HL-60 (cell line): ENCODE data around the gene CD7.

Experiments used
- DNase-seq, 2 experiments: peaks; one replicate each; pipeline ENCODE4 v3.0.0-alpha.2; 2010 to 2020; ENCODE audit warnings: low read depth in 1 of 2, low spot score in 1 of 2
- H3K27ac ChIP-seq: fragments of 250-450 bp; sonication (Bioruptor Pico); replicated peaks from 2 replicates; pipeline ENCODE4 v1.5.1; 2020; ENCODE audit warnings: mild to moderate bottlenecking, moderate library complexity
- H3K27me3 ChIP-seq: fragments of 250-450 bp; sonication (Bioruptor Pico); 2 replicates; pipeline ENCODE4 v1.5.1; 2021; ENCODE audit warnings: mild to moderate bottlenecking, moderate library complexity; ENCODE audit not compliant: insufficient read depth, poor library complexity, severe bottlenecking
- H3K4me3 ChIP-seq: replicated peaks from 2 replicates; pipeline ENCODE4 v1.5.1; 2011; ENCODE audit warnings: mild to moderate bottlenecking, control low read depth, low read length; ENCODE audit not compliant: insufficient read depth
- CTCF ChIP-seq: IDR thresholded peaks from one replicate; pipeline ENCODE4 v1.5.1; 2011; ENCODE audit warnings: low read length, control low read depth, inconsistent platforms; ENCODE audit not compliant: insufficient read depth
- GABPA ChIP-seq: IDR thresholded peaks from 2 replicates; pipeline ENCODE4 v1.6.1; 2012; ENCODE audit warnings: low read depth
- POLR2AphosphoS5 ChIP-seq: IDR thresholded peaks from 2 replicates; pipeline ENCODE4 v1.6.1; 2012; ENCODE audit warnings: low read depth
- REST ChIP-seq: IDR thresholded peaks from 2 replicates; pipeline ENCODE4 v1.6.1; 2012; ENCODE audit warnings: low read depth; ENCODE audit not compliant: insufficient replicate concordance
- SPI1 ChIP-seq: IDR thresholded peaks from 2 replicates; pipeline ENCODE4 v1.6.1; 2012; ENCODE audit warnings: low read depth, mild to moderate bottlenecking, borderline replicate concordance

CD7 gene

GRCh38 chr17:82269882-82270500 is 47.4 kb downstream of the CD7 start:
- no peak for TF ChIP-seq SPI1
- TF ChIP-seq CTCF, result no peak
- no peak for TF ChIP-seq GABPA
- TF ChIP-seq POLR2AphosphoS5, result no peak
- TF ChIP-seq REST, result no peak
- H3K27me3 ChIP-seq, result no peaks in the 10 kb centered on the region
- DNase-seq, result no peak
- H3K4me3 ChIP-seq, result no peak overlapping the region
- no peak overlapping the region for H3K27ac ChIP-seq

- no peak overlapping the region for H3K27ac ChIP-seq
Observed at GRCh38 chr17:82269138-82269881, 48.1 kb downstream of the CD7 start.

More at GRCh38 chr17:82269138-82269881, 48.1 kb downstream of the CD7 start:
- no peaks in the 10 kb centered on the region for H3K27me3 ChIP-seq
- DNase-seq, result no peak
- TF ChIP-seq CTCF, result no peak
- TF ChIP-seq POLR2AphosphoS5, result no peak
- TF ChIP-seq SPI1, result no peak
- TF ChIP-seq REST, result no peak
- TF ChIP-seq GABPA, result no peak
- no peak overlapping the region for H3K4me3 ChIP-seq
